Neutrophil (primary cell): Measurements from ENCODE around the gene ZNRD2.

Experiments used
- H3K27ac ChIP-seq: fragments of 200-600 bp; sonication (generic); 2 replicates; pipeline ENCODE4 v1.5.1; 2016; ENCODE audit warnings: mild to moderate bottlenecking, moderate library complexity
- H3K27me3 ChIP-seq: fragments of 200-600 bp; sonication (generic); 2 replicates; pipeline ENCODE4 v1.6.0; 2016; ENCODE audit warnings: mild to moderate bottlenecking
- H3K36me3 ChIP-seq: fragments of 200-600 bp; sonication (generic); 2 replicates; pipeline ENCODE4 v1.5.1; 2017
- H3K4me1 ChIP-seq, 2 experiments: fragments of 200-600 bp in 1 of 2; sonication (generic) in 1 of 2; 1 replicate in 1 of 2; 2 replicates in 1 of 2; pipeline versions ENCODE4 v1.5.1 to v1.6.1; 2013 to 2016; ENCODE audit warnings: low read depth in 1 of 2, low read length in 1 of 2, mild to moderate bottlenecking in 1 of 2, moderate library complexity in 1 of 2; ENCODE audit not compliant: control insufficient read depth in 1 of 2, insufficient read depth in 1 of 2
- H3K4me3 ChIP-seq, 2 experiments: fragments of 200-600 bp in 1 of 2; sonication (generic) in 1 of 2; 1 replicate in 1 of 2; 2 replicates in 1 of 2; pipeline ENCODE4 v1.5.1; 2013 to 2016; ENCODE audit warnings: low read depth in 1 of 2, low read length in 1 of 2, mild to moderate bottlenecking in 1 of 2, moderate library complexity in 1 of 2
- H3K9me3 ChIP-seq: fragments of 200-600 bp; sonication (generic); 2 replicates; pipeline ENCODE4 v1.5.1; 2016
- TF ChIP-seq, protein P1 (sequence below): fragments of 200-600 bp; sonication (generic); IDR thresholded peaks from 2 replicates; pipeline ENCODE4 v1.5.1; 2016; ENCODE audit warnings: antibody characterized with exemption

Gene ZNRD2

DNA sequence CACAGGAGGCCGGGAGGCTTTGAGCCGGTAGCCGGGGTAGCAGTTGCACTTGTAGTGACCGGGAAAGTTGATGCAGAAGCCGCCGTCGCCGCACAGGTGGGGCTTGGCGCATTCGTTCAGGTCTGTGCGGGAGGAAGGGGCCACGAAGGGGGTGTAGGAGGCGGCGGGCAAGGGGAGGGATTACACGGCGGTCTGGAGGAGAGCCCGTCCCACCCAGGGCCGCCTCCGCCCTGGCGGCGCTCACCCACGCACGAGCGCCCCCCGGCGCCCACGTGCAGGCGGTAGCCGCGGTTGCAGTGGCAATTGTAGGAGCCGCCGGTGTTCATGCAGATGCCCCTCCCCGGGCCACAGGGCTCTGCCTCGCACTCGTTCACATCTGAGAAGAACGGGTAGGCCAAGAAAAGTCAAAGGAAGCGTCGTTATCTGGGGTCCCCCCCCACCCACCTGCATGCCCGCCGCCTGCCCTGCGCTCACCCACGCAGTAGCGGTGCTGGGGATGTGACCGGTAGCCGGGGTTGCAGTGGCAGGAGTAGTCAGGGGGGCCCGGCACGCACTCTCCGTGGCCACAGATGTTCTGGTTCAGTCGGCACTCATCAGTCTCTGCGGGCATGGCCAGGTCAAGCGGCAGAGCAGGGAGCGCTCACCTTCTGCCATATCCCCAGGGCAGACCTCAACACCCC lies 22.7 kb upstream of the ZNRD2 start:
- no peak overlapping the region for H3K27ac ChIP-seq
- H3K4me1 ChIP-seq = peaks cover 21 to 23% of the 10 kb centered on the region in 2 experiments
- TF ChIP-seq, protein P1, sequence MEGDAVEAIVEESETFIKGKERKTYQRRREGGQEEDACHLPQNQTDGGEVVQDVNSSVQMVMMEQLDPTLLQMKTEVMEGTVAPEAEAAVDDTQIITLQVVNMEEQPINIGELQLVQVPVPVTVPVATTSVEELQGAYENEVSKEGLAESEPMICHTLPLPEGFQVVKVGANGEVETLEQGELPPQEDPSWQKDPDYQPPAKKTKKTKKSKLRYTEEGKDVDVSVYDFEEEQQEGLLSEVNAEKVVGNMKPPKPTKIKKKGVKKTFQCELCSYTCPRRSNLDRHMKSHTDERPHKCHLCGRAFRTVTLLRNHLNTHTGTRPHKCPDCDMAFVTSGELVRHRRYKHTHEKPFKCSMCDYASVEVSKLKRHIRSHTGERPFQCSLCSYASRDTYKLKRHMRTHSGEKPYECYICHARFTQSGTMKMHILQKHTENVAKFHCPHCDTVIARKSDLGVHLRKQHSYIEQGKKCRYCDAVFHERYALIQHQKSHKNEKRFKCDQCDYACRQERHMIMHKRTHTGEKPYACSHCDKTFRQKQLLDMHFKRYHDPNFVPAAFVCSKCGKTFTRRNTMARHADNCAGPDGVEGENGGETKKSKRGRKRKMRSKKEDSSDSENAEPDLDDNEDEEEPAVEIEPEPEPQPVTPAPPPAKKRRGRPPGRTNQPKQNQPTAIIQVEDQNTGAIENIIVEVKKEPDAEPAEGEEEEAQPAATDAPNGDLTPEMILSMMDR = no peak
- H3K9me3 ChIP-seq = no peaks in the 10 kb centered on the region
- H3K27me3 ChIP-seq = peaks cover 44% of the 10 kb centered on the region
- H3K4me3 ChIP-seq = no peak overlapping the region
- H3K36me3 ChIP-seq = no peaks in the 10 kb centered on the region

DNA sequence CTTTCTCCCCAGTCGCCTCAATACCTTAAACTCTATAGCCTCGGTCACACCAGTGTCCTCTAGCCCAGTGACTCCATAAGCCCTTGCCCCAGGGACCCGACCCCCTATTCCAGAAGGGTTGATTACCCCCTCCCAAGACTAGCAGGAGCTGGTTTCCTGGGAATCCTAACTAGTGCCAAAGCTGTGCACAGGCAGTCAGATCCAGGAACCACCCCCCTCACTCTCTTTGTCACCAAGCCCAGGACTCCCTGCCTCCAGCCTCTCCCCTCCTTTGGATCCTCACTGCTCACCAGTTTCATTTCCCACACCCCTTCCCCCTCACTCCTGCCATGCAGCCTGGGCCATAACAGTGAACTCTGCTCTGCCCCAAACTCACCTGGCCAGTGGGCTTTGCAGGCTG lies 21.9 kb upstream of the ZNRD2 start:
- Histone ChIP-seq H3K36me3 (no peaks in the 10 kb centered on the region), H3K4me1 (peaks cover 23 to 24% of the 10 kb centered on the region in 2 experiments), H3K4me3 (no peak overlapping the region), H3K9me3 (no peaks in the 10 kb centered on the region), H3K27ac (no peak overlapping the region), H3K27me3 (peaks cover 52% of the 10 kb centered on the region)
- TF ChIP-seq, protein P1 = no peak

DNA sequence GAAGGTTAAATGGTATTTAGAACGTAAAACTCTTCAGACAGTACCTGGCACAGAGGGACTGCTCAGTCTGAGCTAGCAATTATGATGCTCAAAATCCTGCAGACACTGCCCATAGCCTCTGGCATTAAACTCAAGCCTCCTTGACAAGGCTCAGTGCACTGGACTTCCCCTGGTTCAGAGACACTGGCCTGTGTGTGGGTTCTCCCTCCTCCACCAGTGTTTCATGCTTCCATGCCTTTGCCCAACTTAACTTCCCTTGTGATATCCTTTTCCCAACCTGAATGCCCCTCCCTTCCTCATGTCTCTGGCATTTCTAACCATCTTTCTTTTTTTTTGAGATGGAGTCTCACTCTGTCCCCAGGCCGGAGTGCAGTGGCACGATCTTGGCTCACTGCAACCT lies 21.2 kb upstream of the ZNRD2 start:
- Histone ChIP-seq H3K9me3 (no peaks in the 10 kb centered on the region), H3K27me3 (peaks cover 58% of the 10 kb centered on the region), H3K27ac (no peak overlapping the region), H3K36me3 (no peaks in the 10 kb centered on the region), H3K4me3 (no peak overlapping the region), H3K4me1 (peaks cover 23 to 24% of the 10 kb centered on the region in 2 experiments)
- TF ChIP-seq, protein P1 = no peak

DNA sequence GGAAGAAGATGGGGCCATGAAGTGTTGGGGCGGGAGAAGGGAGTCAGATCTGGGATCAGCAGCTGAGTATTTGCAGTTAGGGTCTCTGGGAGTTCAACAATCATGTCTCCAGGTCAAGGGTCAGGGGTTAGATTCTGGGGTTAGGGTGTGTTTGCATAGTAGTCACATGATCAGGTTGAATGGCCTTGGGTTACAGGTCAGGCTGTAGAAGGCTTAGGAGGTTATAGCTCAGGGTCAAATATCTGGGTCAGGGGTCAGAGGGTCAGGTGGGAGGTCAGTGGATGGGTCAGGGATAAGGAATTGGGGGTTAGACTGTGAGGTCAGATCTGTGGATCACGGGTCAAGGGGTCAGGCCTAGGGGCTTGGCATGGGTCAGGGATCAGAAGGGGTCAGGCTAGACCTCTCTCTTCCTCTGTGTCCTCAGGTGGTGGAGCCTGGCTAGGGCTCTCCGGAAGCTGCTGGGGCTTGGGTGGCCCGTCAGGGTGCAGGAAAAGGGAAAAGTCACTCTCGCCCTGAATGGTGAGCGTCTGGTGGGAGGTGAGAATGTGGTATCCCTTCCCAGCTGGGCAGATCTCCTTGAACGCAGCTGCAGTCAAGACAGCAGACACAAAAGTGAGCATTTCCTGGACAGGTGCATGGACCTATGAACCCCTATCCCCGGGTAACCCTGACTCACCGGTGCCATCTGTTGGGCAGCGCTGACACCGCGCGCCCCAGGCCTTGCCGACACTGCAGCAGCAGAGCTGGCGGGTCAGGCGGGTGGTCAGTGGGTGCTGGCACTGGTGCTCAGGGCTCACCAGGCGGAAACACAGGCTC lies 18.5 kb upstream of the ZNRD2 start:
- no peak overlapping the region for H3K4me3 ChIP-seq
- H3K9me3 ChIP-seq = no peaks in the 10 kb centered on the region
- TF ChIP-seq, protein P1 = peak; percentile 79
- H3K36me3 ChIP-seq = no peaks in the 10 kb centered on the region
- peaks cover 61% of the 10 kb centered on the region for H3K27me3 ChIP-seq
- peaks cover 10 to 13% of the 10 kb centered on the region in 2 experiments for H3K4me1 ChIP-seq
- no peak overlapping the region for H3K27ac ChIP-seq

DNA sequence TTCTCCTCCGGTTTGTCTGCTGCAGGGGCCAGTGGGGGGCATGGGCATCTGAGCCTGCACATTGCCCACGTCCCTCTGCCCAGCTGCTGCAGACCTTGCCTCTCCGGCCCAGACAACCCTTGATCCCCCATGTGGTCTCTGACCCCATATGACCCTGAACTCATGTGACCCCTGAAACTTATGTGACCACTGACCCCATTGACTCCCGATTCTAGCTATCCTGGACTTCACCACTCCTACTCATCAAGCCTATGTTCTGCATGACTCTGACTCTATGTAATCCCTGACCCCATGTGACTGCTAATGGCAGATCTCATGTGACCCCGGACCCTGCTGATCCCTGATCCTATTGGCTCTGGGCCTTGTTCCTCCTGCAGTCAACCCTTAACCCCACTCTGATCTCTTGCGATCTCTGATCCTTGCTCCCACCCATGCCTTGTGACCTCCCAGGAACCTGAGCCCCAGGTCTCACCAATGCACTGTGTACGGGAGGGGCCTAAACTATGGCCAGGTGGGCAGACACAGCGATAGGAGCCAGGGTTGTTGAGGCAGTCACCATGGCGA lies 17.8 kb upstream of the ZNRD2 start:
- TF ChIP-seq, protein P1 = no peak
- Histone ChIP-seq H3K36me3 (no peaks in the 10 kb centered on the region), H3K4me3 (no peak overlapping the region), H3K4me1 (peaks cover 6 to 10% of the 10 kb centered on the region in 2 experiments), H3K9me3 (no peaks in the 10 kb centered on the region), H3K27me3 (peaks cover 66% of the 10 kb centered on the region), H3K27ac (no peak overlapping the region)
